GM06990 (cell line): ENCODE results near the gene FLT3LG.
"Not testable (repeated sequence)": the region's sequence is repeated elsewhere in the genome, so short reads cannot be mapped to it uniquely, and the experiment has no call there.

Source experiments
- DNase-seq: peaks from one replicate; pipeline ENCODE4 v3.0.0-alpha.2; 2011; ENCODE audit not compliant: insufficient read length; ENCODE audit errors: extremely low read depth
- H3K27me3 ChIP-seq: replicated peaks from 2 replicates; pipeline ENCODE4 v1.6.0; 2011; ENCODE audit warnings: low read length; ENCODE audit not compliant: control insufficient read depth, insufficient read depth
- H3K36me3 ChIP-seq: 2 replicates; pipeline ENCODE4 v1.5.1; 2011; ENCODE audit warnings: low read length; ENCODE audit not compliant: control insufficient read depth, insufficient read depth
- H3K4me3 ChIP-seq: replicated peaks from 2 replicates; pipeline ENCODE4 v1.5.1; 2011; ENCODE audit warnings: low read depth, mild to moderate bottlenecking, control low read depth, low read length
- CTCF ChIP-seq: IDR thresholded peaks from 2 replicates; pipeline ENCODE4 v1.5.1; 2011; ENCODE audit warnings: low read length, control low read depth, mild to moderate bottlenecking, inconsistent platforms; ENCODE audit not compliant: insufficient read depth, poor library complexity, severe bottlenecking

FLT3LG gene

DNA sequence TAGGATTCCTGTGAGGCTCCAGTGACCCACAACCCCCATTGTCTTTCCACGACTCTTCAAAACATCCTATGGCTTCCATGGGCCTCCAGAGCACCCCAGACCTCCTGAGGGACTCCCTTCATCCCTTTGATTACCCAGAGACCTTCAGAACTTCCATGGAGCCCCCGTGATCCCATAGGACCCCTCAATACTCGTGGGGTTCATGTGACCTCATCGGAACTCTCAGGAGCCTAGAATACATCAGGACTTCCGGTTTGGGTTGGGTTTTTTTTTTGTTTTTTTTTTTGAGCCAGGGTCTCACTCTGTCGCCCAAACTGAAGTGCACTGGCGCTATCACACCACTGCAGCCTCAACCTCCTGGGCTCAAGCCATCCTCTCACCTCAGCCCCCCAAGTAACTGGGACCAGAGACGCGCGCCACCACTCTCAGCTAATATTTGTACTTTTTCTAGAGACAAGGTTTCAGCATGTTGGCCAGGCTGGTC lies 20.2 kb upstream of the FLT3LG start:
- no peak for DNase-seq
- peaks cover 4% of the 10 kb centered on the region for H3K36me3 ChIP-seq
- no peak for TF ChIP-seq CTCF
- H3K27me3 ChIP-seq: no peaks in the 10 kb centered on the region
- peak overlapping the region; percentile 86 for H3K4me3 ChIP-seq

- no peak for DNase-seq
- Histone ChIP-seq H3K4me3 (no peak overlapping the region), H3K36me3 (peaks cover 4% of the 10 kb centered on the region), H3K27me3 (no peaks in the 10 kb centered on the region)
- TF ChIP-seq CTCF: no peak
These were observed 18.2 kb upstream of the FLT3LG start for GRCh38 chr19:49455773-49456172.

DNA sequence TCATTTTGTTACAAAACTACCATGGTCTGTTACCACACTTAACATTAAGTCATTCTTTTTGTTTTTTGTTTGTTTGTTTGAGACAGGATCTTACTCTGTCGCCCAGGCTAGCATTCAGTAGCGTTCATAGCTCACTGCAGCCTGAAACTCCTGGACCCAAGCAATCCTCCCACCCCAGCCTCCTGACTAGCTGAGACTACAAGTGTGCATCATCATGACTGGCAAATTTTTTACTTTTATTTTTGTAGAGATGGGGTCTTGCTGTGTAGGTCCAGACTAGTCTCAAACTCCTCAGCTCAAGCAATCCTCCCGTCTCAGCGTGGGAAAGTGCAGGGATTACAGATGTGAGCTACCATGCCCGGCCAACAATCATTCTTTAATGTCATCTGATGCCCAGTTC lies 17.7 kb upstream of the FLT3LG start:
- H3K27me3 ChIP-seq: no peaks in the 10 kb centered on the region
- no peak overlapping the region for H3K4me3 ChIP-seq
- DNase-seq: no peak
- TF ChIP-seq CTCF: no peak
- H3K36me3 ChIP-seq: peaks cover 5% of the 10 kb centered on the region

DNA sequence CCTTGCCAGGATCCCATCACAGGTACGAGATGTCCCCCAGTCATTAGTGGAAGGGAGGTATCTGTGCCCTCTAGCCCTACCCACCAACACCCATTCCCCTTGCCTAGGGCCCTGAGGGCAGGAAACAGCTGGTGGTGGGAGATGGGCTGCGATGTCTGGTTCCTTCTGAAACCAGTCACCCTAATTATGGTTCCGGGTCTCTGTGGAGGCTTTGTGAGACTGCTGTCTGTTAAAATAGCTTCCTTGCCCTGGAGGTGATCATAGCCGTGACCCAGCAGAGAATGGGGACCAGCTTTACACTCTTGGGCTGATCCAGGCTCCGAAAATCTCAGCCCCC lies 15.5 kb upstream of the FLT3LG start:
- Histone ChIP-seq H3K4me3 (peak overlapping the region; percentile 23; the same call in 1 of the 2 replicates), H3K27me3 (no peaks in the 10 kb centered on the region), H3K36me3 (peaks cover 5% of the 10 kb centered on the region)
- TF ChIP-seq CTCF: no peak
- DNase-seq: no peak

DNA sequence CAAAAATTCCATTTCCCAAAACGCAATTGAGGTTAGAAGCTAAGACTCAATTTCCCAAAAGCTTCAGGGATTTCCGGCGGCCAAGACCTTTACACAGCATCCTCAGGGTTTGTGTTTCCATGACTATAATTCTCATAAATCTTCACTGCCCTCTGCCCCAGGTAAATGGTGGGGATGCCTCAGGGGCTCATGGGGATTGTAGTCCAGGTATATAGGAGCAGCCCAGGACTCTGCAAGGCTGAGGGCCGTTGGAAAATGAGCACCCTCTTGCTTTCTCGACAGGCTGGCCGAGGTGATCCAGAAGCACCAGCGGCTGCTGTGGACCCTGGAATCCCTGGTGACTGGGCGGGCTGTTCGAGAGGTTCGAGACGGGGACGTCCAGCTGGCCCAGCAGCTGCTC lies 14.6 kb upstream of the FLT3LG start:
- no peak for TF ChIP-seq CTCF
- no peak for DNase-seq
- Histone ChIP-seq H3K36me3 (peaks cover 5% of the 10 kb centered on the region), H3K4me3 (no peak overlapping the region), H3K27me3 (no peaks in the 10 kb centered on the region)

DNA sequence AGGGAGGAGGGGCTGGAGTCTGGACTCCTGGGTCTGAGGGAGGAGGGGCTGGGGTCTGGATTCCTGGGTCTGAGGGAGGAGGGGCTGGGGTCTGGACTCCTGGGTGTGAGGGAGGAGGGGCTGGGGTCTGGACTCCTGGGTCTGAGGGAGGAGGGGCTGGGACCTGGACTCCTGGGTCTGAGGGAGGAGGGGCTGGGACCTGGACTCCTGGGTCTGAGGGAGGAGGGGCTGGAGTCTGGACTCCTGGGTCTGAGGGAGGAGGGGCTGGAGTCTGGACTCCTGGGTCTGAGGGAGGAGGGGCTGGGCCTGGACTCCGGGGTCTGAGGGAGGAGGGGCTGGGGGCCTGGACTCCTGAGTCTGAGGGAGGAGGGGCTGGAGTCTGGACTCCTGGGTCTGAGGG lies 12.9 kb upstream of the FLT3LG start:
- H3K36me3 ChIP-seq: peaks cover 13% of the 10 kb centered on the region
- DNase-seq, H3K4me3 ChIP-seq, H3K27me3 ChIP-seq: not testable (repeated sequence)
